AG09309 (cell line): ENCODE measurements around the gene EBI3.

ENCODE experiments used
- DNase-seq: peaks from one replicate; pipeline ENCODE4 v3.0.0-alpha.2; 2010; ENCODE audit warnings: low read depth
- H3K4me3 ChIP-seq: 2 replicates; pipeline ENCODE4 v1.5.1; 2011; ENCODE audit warnings: mild to moderate bottlenecking, low read depth, low read length, moderate library complexity; ENCODE audit not compliant: control insufficient read depth
- TF ChIP-seq, protein P1 (sequence below): IDR thresholded peaks from 2 replicates; pipeline ENCODE4 v1.5.1; 2011; ENCODE audit warnings: mild to moderate bottlenecking, low read depth, low read length, inconsistent platforms; ENCODE audit not compliant: insufficient read depth, control insufficient read depth; ENCODE audit errors: missing control alignments

The EBI3 gene

DNA sequence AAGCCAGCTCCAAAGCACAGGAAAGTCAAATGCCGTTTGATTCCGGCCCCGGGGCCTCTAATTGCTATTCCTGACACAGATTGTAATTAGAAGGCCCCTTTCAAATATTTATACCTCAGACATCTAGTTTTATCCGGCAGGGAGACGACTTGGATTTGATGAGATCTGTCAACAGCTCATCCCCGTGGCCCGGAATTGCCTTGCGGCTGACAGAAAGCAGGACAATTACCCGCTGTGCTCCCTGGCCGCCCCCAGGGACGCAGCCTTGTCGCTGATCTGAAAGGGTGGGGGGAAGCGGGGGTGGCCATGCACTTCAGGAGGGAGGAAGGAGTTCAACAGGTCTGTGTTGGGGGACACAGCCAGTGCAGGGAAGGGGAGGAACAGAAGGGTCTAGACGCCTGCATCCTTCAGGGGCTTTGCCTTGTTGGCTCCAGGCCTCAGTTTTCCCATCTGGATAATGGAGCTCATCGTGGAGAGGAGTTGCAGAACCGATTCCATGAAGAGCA is 47.9 kb downstream of the EBI3 start:
- DNase-seq: no peak
- TF ChIP-seq, protein P1, sequence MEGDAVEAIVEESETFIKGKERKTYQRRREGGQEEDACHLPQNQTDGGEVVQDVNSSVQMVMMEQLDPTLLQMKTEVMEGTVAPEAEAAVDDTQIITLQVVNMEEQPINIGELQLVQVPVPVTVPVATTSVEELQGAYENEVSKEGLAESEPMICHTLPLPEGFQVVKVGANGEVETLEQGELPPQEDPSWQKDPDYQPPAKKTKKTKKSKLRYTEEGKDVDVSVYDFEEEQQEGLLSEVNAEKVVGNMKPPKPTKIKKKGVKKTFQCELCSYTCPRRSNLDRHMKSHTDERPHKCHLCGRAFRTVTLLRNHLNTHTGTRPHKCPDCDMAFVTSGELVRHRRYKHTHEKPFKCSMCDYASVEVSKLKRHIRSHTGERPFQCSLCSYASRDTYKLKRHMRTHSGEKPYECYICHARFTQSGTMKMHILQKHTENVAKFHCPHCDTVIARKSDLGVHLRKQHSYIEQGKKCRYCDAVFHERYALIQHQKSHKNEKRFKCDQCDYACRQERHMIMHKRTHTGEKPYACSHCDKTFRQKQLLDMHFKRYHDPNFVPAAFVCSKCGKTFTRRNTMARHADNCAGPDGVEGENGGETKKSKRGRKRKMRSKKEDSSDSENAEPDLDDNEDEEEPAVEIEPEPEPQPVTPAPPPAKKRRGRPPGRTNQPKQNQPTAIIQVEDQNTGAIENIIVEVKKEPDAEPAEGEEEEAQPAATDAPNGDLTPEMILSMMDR: no peak
- H3K4me3 ChIP-seq: no peak overlapping the region

DNA sequence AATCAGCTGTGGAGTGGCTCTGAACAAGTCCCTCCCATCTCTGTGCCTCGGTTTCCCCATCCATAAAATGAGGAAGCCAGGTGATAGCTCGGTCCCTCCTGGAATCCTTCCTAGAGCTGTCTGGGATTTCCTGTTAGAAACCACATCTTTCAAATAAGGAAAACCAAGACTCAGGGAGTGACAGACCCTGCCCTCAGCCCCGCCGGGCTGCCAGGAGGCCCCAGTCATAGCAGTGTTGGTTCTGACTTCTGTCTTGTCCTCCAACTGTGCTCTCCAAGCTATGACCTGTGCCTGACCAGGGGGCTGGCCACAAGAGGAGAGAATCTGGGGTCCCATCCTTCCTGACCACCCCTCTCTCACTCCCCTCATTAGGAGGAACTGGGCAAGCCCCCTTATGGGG is 48.7 kb downstream of the EBI3 start:
- TF ChIP-seq, protein P1: no peak
- H3K4me3 ChIP-seq: no peak overlapping the region
- DNase-seq: no peak

DNA sequence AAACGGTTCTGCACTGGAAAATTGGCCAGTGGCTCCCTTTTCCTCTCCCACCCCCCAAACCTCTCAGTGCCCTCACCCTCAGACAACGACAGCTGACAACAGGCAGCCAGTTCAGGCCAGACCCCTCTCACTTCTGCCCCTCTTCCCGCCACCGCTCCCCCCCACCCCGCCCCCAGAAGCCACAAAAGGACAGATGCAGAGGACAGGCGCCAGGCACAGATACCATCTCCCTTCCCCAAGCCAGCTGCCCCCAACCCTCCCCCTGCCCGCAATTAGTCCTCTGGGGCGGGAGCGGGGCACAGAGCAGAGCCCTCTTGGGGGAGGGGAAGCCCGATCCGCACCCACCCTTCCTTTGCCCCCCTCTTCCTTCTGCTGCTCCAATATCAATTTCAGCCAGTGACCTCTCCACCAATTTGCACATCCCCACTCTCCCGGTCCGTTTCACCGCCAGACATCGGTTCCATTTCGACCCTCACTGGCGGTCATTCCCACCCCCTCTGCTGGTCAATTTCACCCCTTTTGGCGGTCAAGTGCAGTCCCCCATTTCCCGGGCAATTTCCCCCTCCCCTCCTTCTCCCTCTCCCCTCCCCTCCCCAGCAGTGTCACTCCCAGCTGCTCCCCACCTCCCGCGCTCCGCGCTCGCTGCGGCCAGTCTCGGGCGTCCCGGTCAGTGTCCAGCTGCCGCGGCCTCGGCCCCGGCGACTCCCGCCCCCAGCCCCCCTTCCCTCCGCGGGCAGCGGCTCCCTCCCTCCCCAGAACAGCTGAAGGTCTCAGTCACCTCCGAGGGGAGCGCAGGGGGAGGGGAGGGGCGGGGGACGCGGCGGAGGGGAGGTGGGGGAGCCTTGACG is 49.3 kb downstream of the EBI3 start, which contains the start of gene SHD:
SHD (plus strand) TSS at position 848 of the 848 bp plus-strand sequence. CDS start 798 bp downstream, outside the sequence.
- TF ChIP-seq, protein P1: no peak
- H3K4me3 ChIP-seq: no peak within 1 kb of the TSS

DNA sequence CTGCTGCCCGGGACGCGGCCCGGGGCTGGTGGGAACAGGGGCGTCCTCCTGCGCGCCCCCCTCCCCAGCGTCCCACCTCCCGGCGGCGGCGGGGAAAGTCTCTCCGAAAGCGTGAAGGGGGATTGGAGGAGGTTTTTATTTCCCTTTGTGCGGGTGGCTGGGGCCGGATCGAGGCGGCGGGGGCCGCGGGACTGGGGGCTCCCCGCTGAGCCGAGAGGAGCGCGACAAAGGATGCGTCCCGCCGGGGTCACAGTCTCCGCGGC is 49.9 kb downstream of the EBI3 start:
- TF ChIP-seq, protein P1: no peak
- no peak overlapping the region for H3K4me3 ChIP-seq
- no peak for DNase-seq

More for the DNA sequence above, 49.3 kb downstream of the EBI3 start, which contains the start of gene SHD:
- DNase-seq: no peak

DNA sequence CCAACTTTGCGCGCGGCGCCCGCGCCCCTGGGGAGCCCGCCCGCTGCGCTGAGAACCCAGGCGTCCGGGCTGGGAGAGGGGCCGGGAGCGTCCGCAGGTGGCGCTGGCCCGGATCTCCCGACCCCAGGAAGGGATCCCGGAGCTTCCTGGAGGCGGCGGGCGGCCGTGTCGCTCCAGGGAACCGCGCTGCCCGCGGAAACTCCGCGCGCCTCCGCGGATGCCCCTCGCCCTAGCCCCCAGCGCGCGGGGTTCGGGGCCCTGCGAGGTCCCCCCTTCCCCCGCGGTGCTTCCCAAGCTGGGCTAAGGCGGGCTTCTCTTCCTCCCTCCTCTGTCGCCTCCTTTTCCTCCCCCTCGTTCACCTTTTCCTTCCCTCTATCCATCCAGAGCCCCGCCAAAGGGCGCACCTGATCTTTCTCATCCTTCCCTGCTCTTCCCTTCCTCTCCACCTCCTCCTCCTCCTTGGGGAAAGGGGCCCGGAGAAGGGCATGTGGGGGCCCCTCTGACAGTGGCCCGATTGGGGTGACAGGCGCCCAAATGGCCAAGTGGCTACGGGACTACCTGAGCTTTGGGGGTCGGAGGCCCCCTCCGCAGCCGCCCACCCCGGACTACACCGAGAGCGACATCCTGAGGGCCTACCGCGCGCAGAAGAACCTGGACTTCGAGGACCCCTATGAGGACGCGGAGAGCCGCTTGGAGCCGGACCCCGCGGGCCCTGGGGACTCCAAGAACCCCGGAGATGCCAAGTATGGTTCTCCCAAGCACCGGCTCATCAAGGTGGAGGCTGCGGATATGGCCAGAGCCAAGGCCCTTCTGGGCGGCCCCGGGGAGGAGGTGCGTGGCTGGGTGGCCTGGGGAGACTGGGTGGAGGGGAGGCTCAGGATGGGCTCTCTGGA is 50.5 kb downstream of the EBI3 start:
- no peak overlapping the region for H3K4me3 ChIP-seq
- TF ChIP-seq, protein P1: no peak
- DNase-seq: no peak

DNA sequence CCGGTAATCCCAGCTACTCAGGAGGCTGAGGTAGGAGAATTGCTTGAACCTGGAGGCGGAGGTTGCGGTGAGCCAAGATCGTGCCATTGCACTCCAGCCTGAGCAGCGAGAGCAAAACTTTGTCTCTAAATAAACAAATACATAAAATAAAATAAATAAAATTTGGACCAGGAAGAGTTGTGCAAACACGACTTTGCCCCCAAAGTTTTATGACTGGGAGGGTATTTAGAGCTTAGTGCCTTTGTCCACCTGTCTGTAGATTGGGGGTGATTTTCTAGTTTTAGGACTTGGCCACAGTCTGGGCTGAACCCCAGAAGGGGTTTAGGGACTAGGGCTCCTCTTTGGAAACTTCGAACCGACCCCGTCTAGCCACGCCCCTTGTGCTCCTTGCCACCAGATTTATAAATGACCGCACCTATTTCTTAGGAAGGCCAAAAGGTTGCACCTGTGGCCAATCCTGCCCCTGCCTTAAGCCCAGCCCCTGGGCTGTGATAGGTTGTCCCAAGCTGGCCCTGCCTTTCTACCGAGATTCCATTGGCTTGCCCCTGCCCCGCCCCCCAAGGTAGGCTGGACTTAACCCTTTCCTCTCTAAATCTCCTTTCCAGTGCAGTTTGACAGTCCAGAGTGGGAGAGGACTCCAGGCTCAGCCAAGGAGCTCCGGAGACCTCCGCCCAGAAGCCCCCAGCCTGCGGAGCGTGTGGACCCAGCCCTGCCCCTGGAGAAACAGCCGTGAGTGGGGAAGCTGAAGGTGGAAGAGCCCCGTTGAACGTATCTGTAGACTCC is 55.0 kb downstream of the EBI3 start:
- TF ChIP-seq, protein P1: no peak
- no peak overlapping the region for H3K4me3 ChIP-seq
- DNase-seq: no peak
